OCI-LY7 (cell line): ENCODE measurements around the gene HSCB. TPM values are rescaled to one million over a fixed set of nuclear protein-coding genes. Genes with fewer than 3 reads are reported as not detected.

ENCODE experiments used
- BruUV-seq: library from RNA; stranded (reverse); fragments of 400-500 nt; replicated peaks from 2 replicates; lab custom pipeline; 2021; lab: Mats Ljungman, UMichigan
- CTCF ChIA-PET: fragments of 300-600 bp; sonication (Branson Sonifier 250); formaldehyde crosslinking; loops from one replicate; lab custom pipeline; 2022; ENCODE audit warnings: antibody characterized with exemption; ENCODE audit not compliant: unreplicated experiment; lab: Charles Lee
- POLR2A ChIA-PET: fragments of 300-600 bp; sonication (Branson Sonifier 250); formaldehyde crosslinking; loops from one replicate; lab custom pipeline; 2022; ENCODE audit warnings: antibody characterized with exemption; lab: Charles Lee
- DNase-seq: peaks from one replicate; pipeline ENCODE4 v3.0.0-alpha.2; 2015; ENCODE audit warnings: low spot score
- H2AFZ ChIP-seq: fragments of 200-600 bp; sonication (generic), shearing (Covaris generic); 2 replicates; pipeline ENCODE4 v1.6.1; 2014; ENCODE audit warnings: mild to moderate bottlenecking, antibody characterized with exemption, low read length, moderate library complexity
- H3K27ac ChIP-seq: fragments of 200-600 bp; sonication (generic); 2 replicates; pipeline ENCODE4 v1.5.1; 2014; ENCODE audit warnings: mixed run types, low read depth, mild to moderate bottlenecking, moderate library complexity, low read length, inconsistent platforms; ENCODE audit not compliant: poor library complexity, severe bottlenecking
- H3K36me3 ChIP-seq: fragments of 200-600 bp; sonication (generic); 2 replicates; pipeline ENCODE4 v1.6.1; 2014; ENCODE audit warnings: mild to moderate bottlenecking, antibody characterized with exemption, low read length, moderate library complexity, mixed read lengths; ENCODE audit not compliant: insufficient read depth
- H3K4me1 ChIP-seq: fragments of 200-600 bp; sonication (generic); 2 replicates; pipeline ENCODE4 v1.5.1; 2014; ENCODE audit warnings: mild to moderate bottlenecking, low read length; ENCODE audit not compliant: insufficient read depth, poor library complexity, severe bottlenecking
- H3K4me2 ChIP-seq: fragments of 200-600 bp; sonication (generic); 2 replicates; pipeline ENCODE4 v1.6.1; 2014; ENCODE audit warnings: mild to moderate bottlenecking, low read length
- H3K4me3 ChIP-seq: fragments of 200-600 bp; sonication (generic); 2 replicates; pipeline ENCODE4 v1.5.1; 2014; ENCODE audit warnings: mild to moderate bottlenecking, low read depth, low read length; ENCODE audit not compliant: poor library complexity, severe bottlenecking
- H3K79me2 ChIP-seq: fragments of 200-600 bp; sonication (generic); 2 replicates; pipeline ENCODE4 v1.6.1; 2016; ENCODE audit warnings: low read depth, mild to moderate bottlenecking, low read length, moderate library complexity, mixed read lengths; ENCODE audit not compliant: insufficient read depth
- H3K9me2 ChIP-seq: fragments of 200-600 bp; sonication (generic); 2 replicates; pipeline ENCODE4 v1.6.1; 2016; ENCODE audit warnings: mild to moderate bottlenecking, low read length, mixed read lengths; ENCODE audit not compliant: insufficient read depth
- H3K9me3 ChIP-seq: fragments of 200-600 bp; sonication (generic); 2 replicates; pipeline ENCODE4 v1.6.1; 2014; ENCODE audit warnings: mild to moderate bottlenecking, mixed run types, low read length, mixed read lengths
- H4K20me1 ChIP-seq: fragments of 200-600 bp; sonication (generic); 2 replicates; pipeline ENCODE4 v1.6.1; 2014; ENCODE audit warnings: mild to moderate bottlenecking, antibody characterized with exemption, low read length, moderate library complexity, mixed read lengths; ENCODE audit not compliant: insufficient read depth
- EZH2phosphoT487 ChIP-seq: fragments of 200-600 bp; sonication (generic); IDR thresholded peaks from 2 replicates; pipeline ENCODE4 v1.6.1; 2018; ENCODE audit warnings: low read depth, borderline replicate concordance, mild to moderate bottlenecking, mixed run types, antibody characterized with exemption, low read length, moderate library complexity, mixed read lengths
- intact Hi-C: fragments of 100-400 bp; cut with micrococcal nuclease; formaldehyde crosslinking; loops from one replicate; pipeline ENCODE4 v1.10.0; 2022; ENCODE audit not compliant: unreplicated experiment
- total RNA-seq, 2 experiments: library from RNA; depleted of rRNA in 1 of 2; stranded (reverse); fragments of >200 nt in 1 of 2; shearing (Covaris generic) in 1 of 2; gene quantifications; 2 replicates each; pipeline ENCODE4 v1.2.3, GENCODE V29; 2014 to 2022
- TF ChIP-seq, protein P1 (sequence below): fragments of 200-600 bp; sonication (generic); conservative IDR thresholded peaks from 2 replicates; pipeline ENCODE4 v1.5.1; 2014; ENCODE audit warnings: mild to moderate bottlenecking, antibody characterized with exemption, low read length, moderate library complexity, mixed read lengths

Gene HSCB
- total RNA-seq, 2 experiments from 2014 or later = 17.2 to 23.4 TPM

DNA sequence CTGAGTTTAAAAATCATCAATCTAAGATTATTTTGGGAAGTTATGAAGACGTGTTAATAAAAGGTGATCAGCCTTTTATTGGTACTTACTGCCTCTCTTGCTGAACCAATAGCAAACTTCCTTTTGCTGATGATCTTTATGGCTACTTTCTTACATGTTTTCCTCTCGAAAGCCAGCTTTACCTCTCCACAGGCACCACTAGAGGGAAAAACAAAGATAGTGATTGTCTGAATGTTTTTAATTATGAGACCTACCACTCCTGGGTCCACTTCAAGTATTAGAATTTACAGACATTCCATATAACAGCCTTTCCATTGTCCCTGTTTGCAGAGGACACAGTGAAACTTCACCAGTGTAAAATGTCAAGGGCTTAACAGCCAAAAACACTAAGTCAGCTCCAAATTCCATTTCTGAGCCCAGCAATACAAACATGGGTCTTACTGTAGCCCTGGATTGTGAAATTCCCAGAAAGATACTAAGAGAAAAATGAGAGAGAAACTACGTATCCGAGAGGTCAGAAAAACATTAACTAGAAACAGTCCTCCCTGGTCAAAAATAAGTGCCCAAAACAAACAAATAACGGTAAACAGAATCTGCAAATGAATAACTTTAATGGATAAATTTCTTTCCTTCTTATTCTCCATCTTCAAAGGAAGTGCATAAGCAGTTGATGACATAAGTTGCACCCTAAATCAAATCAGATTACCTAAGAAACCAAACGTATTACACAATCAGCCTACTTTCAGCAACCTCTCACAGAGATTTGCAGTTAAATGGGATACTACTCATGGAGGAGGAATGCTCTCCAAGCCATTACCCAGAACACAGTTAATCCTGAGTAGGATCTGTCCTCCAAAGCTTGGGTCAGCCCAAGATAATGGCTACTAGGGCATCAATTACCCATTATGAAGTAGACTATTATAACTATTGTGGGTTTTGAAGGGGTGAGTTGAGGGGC, 29.7 kb upstream of the HSCB start:
- BruUV-seq = no TSS peak
- Histone ChIP-seq H3K27ac (no peak overlapping the region), H3K36me3 (peaks cover 70% of the 10 kb centered on the region), H3K4me3 (no peak overlapping the region), H4K20me1 (no peaks in the 10 kb centered on the region), H3K4me1 (peaks cover 5% of the 10 kb centered on the region), H2AFZ (no peak overlapping the region), H3K9me3 (no peaks in the 10 kb centered on the region), H3K79me2 (no peaks in the 10 kb centered on the region), H3K4me2 (no peak overlapping the region), H3K9me2 (no peaks in the 10 kb centered on the region)
- CTCF ChIA-PET = no interaction called here
- intact Hi-C loops = no loop called here
- POLR2A ChIA-PET = no interaction called here
- no peak for TF ChIP-seq EZH2phosphoT487
- TF ChIP-seq, protein P1, sequence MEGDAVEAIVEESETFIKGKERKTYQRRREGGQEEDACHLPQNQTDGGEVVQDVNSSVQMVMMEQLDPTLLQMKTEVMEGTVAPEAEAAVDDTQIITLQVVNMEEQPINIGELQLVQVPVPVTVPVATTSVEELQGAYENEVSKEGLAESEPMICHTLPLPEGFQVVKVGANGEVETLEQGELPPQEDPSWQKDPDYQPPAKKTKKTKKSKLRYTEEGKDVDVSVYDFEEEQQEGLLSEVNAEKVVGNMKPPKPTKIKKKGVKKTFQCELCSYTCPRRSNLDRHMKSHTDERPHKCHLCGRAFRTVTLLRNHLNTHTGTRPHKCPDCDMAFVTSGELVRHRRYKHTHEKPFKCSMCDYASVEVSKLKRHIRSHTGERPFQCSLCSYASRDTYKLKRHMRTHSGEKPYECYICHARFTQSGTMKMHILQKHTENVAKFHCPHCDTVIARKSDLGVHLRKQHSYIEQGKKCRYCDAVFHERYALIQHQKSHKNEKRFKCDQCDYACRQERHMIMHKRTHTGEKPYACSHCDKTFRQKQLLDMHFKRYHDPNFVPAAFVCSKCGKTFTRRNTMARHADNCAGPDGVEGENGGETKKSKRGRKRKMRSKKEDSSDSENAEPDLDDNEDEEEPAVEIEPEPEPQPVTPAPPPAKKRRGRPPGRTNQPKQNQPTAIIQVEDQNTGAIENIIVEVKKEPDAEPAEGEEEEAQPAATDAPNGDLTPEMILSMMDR = no peak
- DNase-seq = no peak

DNA sequence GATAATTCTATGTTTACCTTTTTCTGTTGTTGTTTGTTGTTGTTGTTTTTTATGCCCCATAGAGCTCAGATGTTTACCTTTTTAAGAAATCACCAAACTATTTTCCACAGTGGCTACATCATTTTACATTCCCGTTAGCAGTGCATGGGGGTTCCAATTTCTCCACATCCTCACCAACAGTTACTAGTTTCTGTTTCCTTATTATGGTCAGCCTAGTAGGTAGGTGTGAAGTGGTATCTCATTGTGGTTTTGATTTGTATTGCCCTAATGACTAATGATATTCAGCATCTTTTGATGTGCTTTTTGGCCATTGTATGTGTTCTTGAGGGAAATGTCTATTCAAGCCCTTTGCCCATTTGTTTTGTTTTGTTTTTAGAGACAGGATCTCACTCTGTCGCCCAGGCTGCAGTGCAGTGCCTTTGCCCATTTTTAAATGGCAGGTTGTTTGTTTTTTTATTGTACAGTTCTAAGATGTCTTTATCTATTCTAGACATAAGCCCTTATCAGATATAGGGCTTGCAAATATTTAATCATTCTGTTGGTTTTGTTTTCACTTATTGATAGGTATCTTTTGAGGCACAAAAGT, 27.7 kb upstream of the HSCB start:
- no peak for TF ChIP-seq EZH2phosphoT487
- TF ChIP-seq, protein P1 = no peak
- ChIA-PET POLR2A (interaction anchor here (0.6 kb wide), 1 partner anchor 759 kb away, joined by 3 read pairs; no protein-coding TSS in a partner anchor), CTCF (no interaction called here)
- Histone ChIP-seq H3K4me3 (no peak overlapping the region), H3K27ac (no peak overlapping the region), H3K79me2 (no peaks in the 10 kb centered on the region), H3K36me3 (peaks cover 81% of the 10 kb centered on the region), H3K9me3 (no peaks in the 10 kb centered on the region), H3K4me1 (no peaks in the 10 kb centered on the region), H2AFZ (no peak overlapping the region), H4K20me1 (no peaks in the 10 kb centered on the region), H3K9me2 (no peaks in the 10 kb centered on the region), H3K4me2 (no peak overlapping the region)
- BruUV-seq = TSS peak; percentile 17
- intact Hi-C loops = no loop called here
- no peak for DNase-seq
